NCI-H187 (cell line): Measurements from ENCODE around the gene BNC2.

Experiments used
- DNase-seq, 2 experiments: peaks; one replicate each; lab custom pipeline; 2025; lab: John Stamatoyannopoulos, UW

Gene BNC2

DNA sequence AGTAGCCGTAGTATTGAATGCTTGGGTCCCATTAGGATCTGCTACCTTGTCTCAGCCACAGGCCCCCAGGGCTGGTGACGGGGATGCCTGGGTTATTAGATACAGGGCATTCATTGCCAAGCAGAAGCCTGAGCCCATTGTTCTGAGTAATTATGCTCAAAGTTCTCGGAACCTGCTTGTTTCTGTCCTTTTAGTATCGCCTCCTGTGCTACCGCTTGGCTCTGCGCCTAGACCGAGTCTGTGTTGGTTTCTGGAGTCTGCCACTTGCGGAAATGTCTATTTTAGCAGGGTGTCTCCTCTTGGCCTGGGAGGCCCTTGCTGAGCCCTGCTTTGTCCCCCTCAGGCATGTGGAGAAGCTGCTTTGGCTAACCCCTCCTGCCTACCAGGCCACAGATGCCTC lies 506.1 kb downstream of the BNC2 start:
- DNase-seq = no peak

GRCh38 chr9:16363916-16364315 lies 506.6 kb downstream of the BNC2 start:
- DNase-seq = no peak

DNA sequence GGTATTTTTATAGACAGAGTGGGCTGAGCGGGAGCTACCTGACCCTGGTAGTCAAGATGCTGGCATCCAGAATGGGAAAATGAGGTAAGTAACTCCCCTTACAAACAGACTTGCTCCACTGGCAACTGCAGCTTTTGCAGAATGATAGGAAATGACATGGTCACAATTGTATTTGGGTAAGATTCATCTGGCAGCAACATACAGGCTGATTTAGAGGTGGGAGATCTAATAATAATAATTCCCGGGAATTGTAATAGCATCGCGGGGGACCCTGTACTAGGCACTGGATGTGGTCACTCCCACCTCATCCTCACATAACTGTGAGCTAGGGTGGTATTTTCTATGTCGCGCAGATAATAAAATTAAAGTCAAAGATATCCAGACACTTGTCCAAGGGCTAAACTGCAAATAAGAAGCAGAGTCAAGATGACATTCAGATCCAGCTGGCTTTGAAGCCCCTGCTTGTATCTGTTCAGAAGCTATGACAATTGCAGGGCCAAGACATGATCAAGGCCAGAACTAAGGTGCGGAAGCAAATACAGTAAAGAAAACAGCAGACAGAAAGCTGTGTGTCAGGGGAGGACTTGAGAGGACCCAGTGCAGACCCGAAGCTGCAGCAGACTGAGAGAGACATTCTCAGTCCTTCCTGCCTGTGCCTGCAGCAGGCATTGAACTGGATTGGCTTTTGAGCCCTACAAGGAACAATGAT lies 507.2 kb downstream of the BNC2 start:
- no peak for DNase-seq

- no peak for DNase-seq
Observed at GRCh38 chr9:16361939-16362338, 508.5 kb downstream of the BNC2 start.

- no peak for DNase-seq
Observed at GRCh38 chr9:16361118-16361517, 509.4 kb downstream of the BNC2 start.

- DNase-seq = no peak
Observed at GRCh38 chr9:16360247-16360646, 510.2 kb downstream of the BNC2 start.
